Keratinocyte (primary cell): ENCODE results near the gene CAPN11. TPM values are rescaled to one million over a fixed set of nuclear protein-coding genes. Genes with fewer than 3 reads are reported as not detected.

Experiments used
- DNase-seq: peaks from one replicate; pipeline ENCODE4 v3.0.0-alpha.2; 2011; ENCODE audit warnings: low read depth, missing footprints, low spot score
- FAIRE-seq: peaks from 2 replicates; lab custom pipeline; 2011; peaks lifted over from hg19 to GRCh38; lab: Jason Lieb, UNC
- H2AFZ ChIP-seq: 2 replicates; pipeline ENCODE4 v1.6.0; 2012; ENCODE audit warnings: low read length, control low read depth, inconsistent platforms; ENCODE audit not compliant: control insufficient read depth
- H3K27ac ChIP-seq: 2 replicates; pipeline ENCODE4 v1.5.1; 2011; ENCODE audit warnings: low read length; ENCODE audit not compliant: control insufficient read depth, insufficient read depth
- H3K27me3 ChIP-seq: 3 replicates; pipeline ENCODE4 v1.6.0; 2011; ENCODE audit warnings: low read length; ENCODE audit not compliant: control insufficient read depth, insufficient read depth; ENCODE audit errors: extremely low read depth
- H3K36me3 ChIP-seq, 2 experiments: 2 replicates in 1 of 2; 3 replicates in 1 of 2; pipeline ENCODE4 v1.5.1; 2011; ENCODE audit warnings: low read length in 2 of 2, mild to moderate bottlenecking in 1 of 2; ENCODE audit not compliant: control insufficient read depth in 2 of 2, insufficient read depth in 2 of 2; ENCODE audit errors: extremely low read depth in 1 of 2
- H3K4me1 ChIP-seq: 3 replicates; pipeline ENCODE4 v1.5.1; 2011; ENCODE audit warnings: low read length; ENCODE audit not compliant: control insufficient read depth, insufficient read depth; ENCODE audit errors: extremely low read depth
- H3K4me2 ChIP-seq: 3 replicates; pipeline ENCODE4 v1.6.0; 2011; ENCODE audit warnings: low read depth, low read length; ENCODE audit not compliant: control insufficient read depth, insufficient read depth; ENCODE audit errors: extremely low read depth
- H3K4me3 ChIP-seq, 3 experiments: fragments of 200-600 bp in 1 of 3; sonication (generic) in 1 of 3; 2 replicates in 2 of 3; 3 replicates in 1 of 3; pipeline ENCODE4 v1.5.1; 2011 to 2016; ENCODE audit warnings: low read length in 3 of 3, mild to moderate bottlenecking in 3 of 3, control low read depth in 2 of 3, inconsistent platforms in 1 of 3, low read depth in 1 of 3, mixed read lengths in 1 of 3, mixed run types in 1 of 3, moderate library complexity in 1 of 3; ENCODE audit not compliant: control insufficient read depth in 2 of 3, insufficient read depth in 2 of 3; ENCODE audit errors: extremely low read depth in 1 of 3
- H3K79me2 ChIP-seq: 2 replicates; pipeline ENCODE4 v1.6.0; 2012; ENCODE audit warnings: low read length; ENCODE audit not compliant: control insufficient read depth, insufficient read depth
- H3K9ac ChIP-seq: 3 replicates; pipeline ENCODE4 v1.6.0; 2011; ENCODE audit warnings: low read length; ENCODE audit not compliant: control insufficient read depth, insufficient read depth; ENCODE audit errors: extremely low read depth
- H3K9me1 ChIP-seq: 3 replicates; pipeline ENCODE4 v1.6.0; 2011; ENCODE audit warnings: low read length; ENCODE audit not compliant: control insufficient read depth, insufficient read depth; ENCODE audit errors: extremely low read depth
- H3K9me3 ChIP-seq: 2 replicates; pipeline ENCODE4 v1.5.1; 2012; ENCODE audit warnings: low read depth, low read length; ENCODE audit not compliant: control insufficient read depth
- H4K20me1 ChIP-seq: 3 replicates; pipeline ENCODE4 v1.6.0; 2011; ENCODE audit warnings: low read length; ENCODE audit not compliant: control insufficient read depth, insufficient read depth; ENCODE audit errors: extremely low read depth
- CTCF ChIP-seq, 3 experiments: IDR thresholded peaks in 1 of 3; conservative IDR thresholded peaks in 1 of 3; optimal IDR thresholded peaks in 1 of 3; 2 replicates in 2 of 3; 3 replicates in 1 of 3; pipeline versions ENCODE3 to v1.5.1; 2011; ENCODE audit warnings: low read length in 3 of 3, mild to moderate bottlenecking in 3 of 3, moderate library complexity in 2 of 3, control low read depth in 1 of 3, inconsistent platforms in 1 of 3; ENCODE audit not compliant: insufficient read depth in 2 of 3; ENCODE audit errors: extremely low read depth in 1 of 3
- EZH2 ChIP-seq: IDR thresholded peaks from one replicate; pipeline ENCODE4 v1.6.1; 2012; ENCODE audit warnings: inconsistent platforms, mild to moderate bottlenecking, low read length, moderate library complexity
- dilution Hi-C: fragments of 300-500 bp; cut with MboI; formaldehyde crosslinking; loops from one replicate; pipeline ENCODE4 v1.7.0; 2020; ENCODE audit warnings: low sequenced_read_pairs; ENCODE audit not compliant: extremely low pct_ligation_motif_present
- polyA plus RNA-seq, 5 experiments: library from polyadenylated mRNA; depleted of rRNA in 3 of 5; stranded (reverse) in 3 of 5; stranded (forward) in 1 of 5; unstranded in 1 of 5; fragments of >200 nt; gene quantifications; 1 replicate in 1 of 5; 2 replicates in 3 of 5; 3 replicates in 1 of 5; pipeline versions ENCODE4 v1.2.1 to v1.2.3, GENCODE V29; 2011 to 2012; ENCODE audit warnings: missing spikeins in 2 of 5, low read depth in 1 of 5, low replicate concordance in 1 of 5

The CAPN11 gene
- polyA plus RNA-seq, 1 donor (not counting 4 experiments of a cell fraction or from before 2014, with no cell fraction given): not detected

DNA sequence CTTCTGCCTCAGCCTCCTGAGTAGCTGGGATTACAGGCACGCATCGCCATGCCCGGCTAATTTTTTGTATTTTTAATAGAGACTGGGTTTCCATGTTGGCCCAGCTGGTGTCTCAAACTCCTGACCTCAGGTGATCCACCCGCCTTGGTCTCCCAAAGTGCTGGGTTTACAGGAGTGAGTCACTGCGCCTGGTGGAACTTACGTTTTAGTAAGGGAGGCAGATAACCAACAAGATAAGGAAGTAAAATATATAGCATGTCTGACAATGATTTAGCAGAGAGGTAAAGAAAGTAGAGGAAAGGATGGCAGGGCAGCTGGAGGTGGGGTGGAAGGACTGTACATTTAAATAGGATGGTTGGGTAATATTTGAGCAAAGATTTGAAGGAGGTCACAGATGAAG is 45.3 kb downstream of the CAPN11 start:
- Histone ChIP-seq H3K27me3 (no peaks in the 10 kb centered on the region), H3K4me2 (no peak overlapping the region), H4K20me1 (no peaks in the 10 kb centered on the region), H3K9me3 (no peaks in the 10 kb centered on the region), H3K27ac (no peak overlapping the region), H3K4me3 (no peak overlapping the region), H3K36me3 (no peaks in the 10 kb centered on the region), H3K9ac (no peak overlapping the region), H3K9me1 (no peaks in the 10 kb centered on the region), H3K4me1 (peaks cover 37% of the 10 kb centered on the region), H2AFZ (peak overlapping the region; percentile 24), H3K79me2 (no peaks in the 10 kb centered on the region)
- FAIRE-seq (no peak), DNase-seq (no peak)
- dilution Hi-C loops: no loop called here
- TF ChIP-seq CTCF (optimal IDR thresholded peaks at IDR 0.05 in 1 of 3, IDR thresholded peaks at IDR 0.05 in 1 of 3, conservative IDR thresholded peaks at IDR 0.05 in 1 of 3; ENCODE audit: extremely low read depth in 1 of 3, insufficient read depth in 2 of 3, low read length in 3 of 3) (no peak), EZH2 (no peak)

DNA sequence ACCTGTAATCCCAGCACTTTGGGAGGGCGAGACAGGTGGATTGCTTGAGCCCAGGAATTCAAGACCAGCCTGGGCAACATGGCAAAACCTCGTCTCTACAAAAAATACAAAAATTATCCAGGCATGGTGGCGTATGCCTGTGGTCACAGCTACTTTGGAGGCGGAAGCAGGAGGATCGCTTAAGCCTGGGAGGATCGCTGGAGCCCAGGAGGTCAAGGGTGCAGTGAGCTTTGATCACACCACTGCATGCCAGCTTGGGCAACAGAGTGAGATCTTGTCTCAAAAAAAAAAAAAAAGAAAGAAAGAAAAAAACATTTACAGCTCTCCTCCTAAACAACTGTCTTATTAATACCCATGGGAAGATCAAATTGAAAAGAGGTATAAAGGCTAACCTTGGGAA is 49.3 kb downstream of the CAPN11 start:
- Histone ChIP-seq H3K9me1 (no peaks in the 10 kb centered on the region), H3K4me2 (no peak overlapping the region), H3K4me1 (peaks cover 11% of the 10 kb centered on the region), H3K9ac (no peak overlapping the region), H2AFZ (no peak overlapping the region), H4K20me1 (no peaks in the 10 kb centered on the region), H3K4me3 (no peak overlapping the region), H3K27me3 (no peaks in the 10 kb centered on the region), H3K27ac (no peak overlapping the region), H3K79me2 (no peaks in the 10 kb centered on the region), H3K36me3 (no peaks in the 10 kb centered on the region), H3K9me3 (no peaks in the 10 kb centered on the region)
- dilution Hi-C loops: no loop called here
- FAIRE-seq: no peak
- no peak for TF ChIP-seq CTCF (optimal IDR thresholded peaks at IDR 0.05 in 1 of 3, IDR thresholded peaks at IDR 0.05 in 1 of 3, conservative IDR thresholded peaks at IDR 0.05 in 1 of 3; ENCODE audit: extremely low read depth in 1 of 3, insufficient read depth in 2 of 3, low read length in 3 of 3)
- no peak for TF ChIP-seq EZH2
- DNase-seq: no peak
